ENCODE data around the gene RNU7-1. TPM values are rescaled to one million over a fixed set of nuclear protein-coding genes. Genes with fewer than 3 reads are reported as not detected.
A peak's percentile ranks its signal among the peaks of the same experiment; 100 is the strongest.

RNU7-1 gene
- total and polyA plus RNA-seq, 9 of the 15 experiments (the other 6 are each of a cell fraction or from before 2014, with no cell fraction given), result not detected

GRCh38 chr12:6937481-6938352 lies 5.9 kb upstream of the RNU7-1 start (continued):
- TF ChIP-seq RERE (CRISPR knock-in tag; IDR thresholded peaks at IDR 0.05; ENCODE audit: borderline replicate concordance), result no peak
- no peak for TF ChIP-seq NCOA1 (IDR thresholded peaks at IDR 0.05; ENCODE audit: low read depth)
- peak in 1 of 2 experiments; percentile 51; a peak in 1 of 4 replicates for TF ChIP-seq CSDE1 (IDR thresholded peaks at IDR 0.05)
- no peak for TF ChIP-seq SMARCC2 (IDR thresholded peaks at IDR 0.05; ENCODE audit: low read depth)
- TF ChIP-seq MBD1 (CRISPR knock-in tag; IDR thresholded peaks at IDR 0.05), result no peak
- TF ChIP-seq KLF10 (CRISPR knock-in tag; IDR thresholded peaks at IDR 0.05), result no peak
- no peak for TF ChIP-seq PKNOX1 (IDR thresholded peaks at IDR 0.05)
- peak; percentile 80 for TF ChIP-seq NBN (IDR thresholded peaks at IDR 0.05; ENCODE audit: low read depth)
- TF ChIP-seq TEAD1 (CRISPR knock-in tag; IDR thresholded peaks at IDR 0.05), result peak in 1 of 2 experiments; percentile 5; a peak in 1 of 4 replicates
- peak; percentile 65 for TF ChIP-seq MYNN (IDR thresholded peaks at IDR 0.05)
- TF ChIP-seq MYNN (CRISPR knock-in tag; IDR thresholded peaks at IDR 0.05), result no peak
- TF ChIP-seq KAT2B (IDR thresholded peaks at IDR 0.05; ENCODE audit: low read depth, low read length), result no peak
- TF ChIP-seq CHD4 (IDR thresholded peaks at IDR 0.05; ENCODE audit: insufficient read depth, insufficient replicate concordance, low read depth, low read length, poor library complexity, severe bottlenecking), result no peak
- no peak for TF ChIP-seq ZNF512 (tag; IDR thresholded peaks at IDR 0.05)
- 0 out of 2 replicates have a peak, but pooled peaks have one; percentile 6 for TF ChIP-seq NFE2 (IDR thresholded peaks at IDR 0.05; ENCODE audit: low read depth)
- TF ChIP-seq BCOR (IDR thresholded peaks at IDR 0.05), result no peak

Data from K562 (cell line).